NCI-H526 (cell line): Measurements from ENCODE around the gene PPP6R2.

Experiments
- DNase-seq, 2 experiments: peaks; one replicate each; lab custom pipeline; 2025; lab: John Stamatoyannopoulos, UW

Gene PPP6R2

GRCh38 chr22:50342651-50343540, at the start of gene PPP6R2:
Gene PPP6R2, plus strand, starts transcription at chr22:50343327. Its CDS starts 50,582 bp downstream, at chr22:50393909.
- peak; percentile 42 to 62 for DNase-seq

GRCh38 chr22:50293441-50294318, 49.4 kb upstream of the PPP6R2 start:
- DNase-seq, result no peak

- DNase-seq, result no peak
These were observed 48.8 kb upstream of the PPP6R2 start for GRCh38 chr22:50294319-50294656.

GRCh38 chr22:50296658-50297490, 46.3 kb upstream of the PPP6R2 start:
- DNase-seq, result no peak

GRCh38 chr22:50297510-50298265, 45.4 kb upstream of the PPP6R2 start:
- DNase-seq, result no peak

GRCh38 chr22:50298266-50298637, 44.9 kb upstream of the PPP6R2 start:
- DNase-seq, result no peak

GRCh38 chr22:50298937-50299784, 44.0 kb upstream of the PPP6R2 start:
- peak in 1 of 2 experiments; percentile 58 for DNase-seq

- peak in 1 of 2 experiments; percentile 53 for DNase-seq
These were observed 43.1 kb upstream of the PPP6R2 start for GRCh38 chr22:50299785-50300619.

- DNase-seq, result no peak
These were observed 42.4 kb upstream of the PPP6R2 start for GRCh38 chr22:50300620-50301257.

GRCh38 chr22:50301581-50301991, 41.5 kb upstream of the PPP6R2 start:
- DNase-seq, result no peak

GRCh38 chr22:50302041-50302541, 41.0 kb upstream of the PPP6R2 start:
- DNase-seq, result no peak

GRCh38 chr22:50302564-50302963, 40.6 kb upstream of the PPP6R2 start:
- DNase-seq, result no peak

GRCh38 chr22:50303515-50303847, 39.6 kb upstream of the PPP6R2 start:
- no peak for DNase-seq

GRCh38 chr22:50303848-50304527, 39.1 kb upstream of the PPP6R2 start:
- no peak for DNase-seq

GRCh38 chr22:50304528-50305392, 38.4 kb upstream of the PPP6R2 start:
- DNase-seq, result no peak

- no peak for DNase-seq
These were observed 37.7 kb upstream of the PPP6R2 start for GRCh38 chr22:50305393-50305922.
